Lower lobe of right lung (tissue), 2 donors: Measurements from ENCODE around the gene RMDN3. TPM values are rescaled to one million over a fixed set of nuclear protein-coding genes. Genes with fewer than 3 reads are reported as not detected.

Experiments
- ATAC-seq, 2 donors: fragments of 200-7000 bp; cut with Tn5 transposase; one replicate each; pipeline ENCODE4 v1.9.1; 2020 to 2022; ENCODE audit warnings: mild to moderate bottlenecking in 2 of 2, moderate library complexity in 2 of 2
- DNase-seq: peaks from one replicate; pipeline ENCODE4 v3.0.0-alpha.2; 2020
- H3K27ac ChIP-seq: fragments of 200-600 bp; one replicate; pipeline ENCODE4 v1.8.0; 2022
- H3K27me3 ChIP-seq: fragments of 200-600 bp; one replicate; pipeline ENCODE4 v1.8.0; 2022; ENCODE audit warnings: low read depth
- H3K36me3 ChIP-seq: fragments of 200-600 bp; one replicate; pipeline ENCODE4 v1.8.0; 2022; ENCODE audit warnings: mild to moderate bottlenecking
- H3K4me1 ChIP-seq: fragments of 200-600 bp; one replicate; pipeline ENCODE4 v1.8.0; 2022
- H3K4me3 ChIP-seq: fragments of 200-600 bp; one replicate; pipeline ENCODE4 v1.8.0; 2022; ENCODE audit warnings: mild to moderate bottlenecking
- H3K9me3 ChIP-seq: fragments of 200-600 bp; one replicate; pipeline ENCODE4 v1.8.0; 2022
- intact Hi-C: fragments of 100-400 bp; cut with DNase I; formaldehyde crosslinking; loops from one replicate; pipeline ENCODE4 v1.11.0; 2022
- total RNA-seq: library from RNA; stranded (reverse); fragmentation: NEBNext Ultra II Directional; extraction: Animal tissue kit (Norgen Biotek cat#: 25700); gene quantifications from one replicate; pipeline ENCODE4 v1.2.1, GENCODE V29; 2021
- TF ChIP-seq, protein P1 (sequence below): fragments of 200-600 bp; IDR thresholded peaks from one replicate; pipeline ENCODE4 v1.8.0; 2022; ENCODE audit warnings: antibody characterized with exemption, mild to moderate bottlenecking
- donor health status: DM: no; HTN: yes; CAD: no; lungs with severe emphysema.

The RMDN3 gene
- total RNA-seq, 1 donor from 2014 or later, result 101 TPM

DNA sequence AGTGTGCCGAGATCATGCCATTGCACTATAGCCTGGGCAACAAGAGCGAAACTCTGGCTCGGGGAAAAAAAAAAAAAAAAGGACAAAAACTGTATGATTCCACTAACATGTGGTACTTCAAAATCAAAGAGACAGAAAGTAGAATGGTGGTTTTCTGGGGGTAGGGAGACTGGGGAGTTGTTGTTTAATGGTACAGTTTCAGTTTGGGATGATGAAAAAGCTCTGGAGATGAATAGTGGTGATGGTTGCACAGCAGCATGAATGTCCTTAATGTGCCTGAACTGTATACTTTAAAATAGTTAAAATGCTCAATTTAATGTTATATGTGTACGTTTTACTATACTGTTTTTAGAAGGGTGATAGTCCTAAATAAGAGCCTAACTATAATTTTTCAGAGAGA is 32.7 kb downstream of the RMDN3 start:
- intact Hi-C loops, result no loop called here
- no peak for ATAC-seq
- DNase-seq, result no peak
- no peak overlapping the region for H3K4me3 ChIP-seq
- no peaks in the 10 kb centered on the region for H3K9me3 ChIP-seq
- H3K27me3 ChIP-seq, result no peaks in the 10 kb centered on the region
- TF ChIP-seq, protein P1, sequence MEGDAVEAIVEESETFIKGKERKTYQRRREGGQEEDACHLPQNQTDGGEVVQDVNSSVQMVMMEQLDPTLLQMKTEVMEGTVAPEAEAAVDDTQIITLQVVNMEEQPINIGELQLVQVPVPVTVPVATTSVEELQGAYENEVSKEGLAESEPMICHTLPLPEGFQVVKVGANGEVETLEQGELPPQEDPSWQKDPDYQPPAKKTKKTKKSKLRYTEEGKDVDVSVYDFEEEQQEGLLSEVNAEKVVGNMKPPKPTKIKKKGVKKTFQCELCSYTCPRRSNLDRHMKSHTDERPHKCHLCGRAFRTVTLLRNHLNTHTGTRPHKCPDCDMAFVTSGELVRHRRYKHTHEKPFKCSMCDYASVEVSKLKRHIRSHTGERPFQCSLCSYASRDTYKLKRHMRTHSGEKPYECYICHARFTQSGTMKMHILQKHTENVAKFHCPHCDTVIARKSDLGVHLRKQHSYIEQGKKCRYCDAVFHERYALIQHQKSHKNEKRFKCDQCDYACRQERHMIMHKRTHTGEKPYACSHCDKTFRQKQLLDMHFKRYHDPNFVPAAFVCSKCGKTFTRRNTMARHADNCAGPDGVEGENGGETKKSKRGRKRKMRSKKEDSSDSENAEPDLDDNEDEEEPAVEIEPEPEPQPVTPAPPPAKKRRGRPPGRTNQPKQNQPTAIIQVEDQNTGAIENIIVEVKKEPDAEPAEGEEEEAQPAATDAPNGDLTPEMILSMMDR, result no peak
- no peaks in the 10 kb centered on the region for H3K4me1 ChIP-seq
- no peaks in the 10 kb centered on the region for H3K36me3 ChIP-seq
- H3K27ac ChIP-seq, result no peak overlapping the region

DNA sequence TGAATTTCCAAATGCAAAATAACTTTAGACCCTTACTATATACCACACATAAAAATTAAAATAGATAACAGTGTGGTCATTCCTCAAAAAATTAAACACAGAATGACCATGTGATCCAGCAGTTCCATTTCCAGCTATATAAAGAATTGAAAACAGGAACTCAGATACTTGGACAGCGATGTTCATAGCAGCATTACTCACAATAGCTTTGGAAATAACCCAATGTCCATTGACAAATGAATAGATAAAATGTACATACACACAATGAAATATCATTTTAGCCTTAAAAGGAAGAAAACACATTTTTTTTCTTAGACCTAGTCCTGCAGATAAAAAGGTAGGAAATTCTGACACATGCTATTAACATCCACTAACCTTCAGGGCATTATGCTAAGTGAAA is 33.4 kb downstream of the RMDN3 start:
- Histone ChIP-seq H3K27me3 (no peaks in the 10 kb centered on the region), H3K9me3 (no peaks in the 10 kb centered on the region), H3K27ac (no peak overlapping the region), H3K36me3 (no peaks in the 10 kb centered on the region), H3K4me1 (no peaks in the 10 kb centered on the region), H3K4me3 (no peak overlapping the region)
- intact Hi-C loops, result no loop called here
- DNase-seq (no peak), ATAC-seq (no peak)
- TF ChIP-seq, protein P1, result no peak

DNA sequence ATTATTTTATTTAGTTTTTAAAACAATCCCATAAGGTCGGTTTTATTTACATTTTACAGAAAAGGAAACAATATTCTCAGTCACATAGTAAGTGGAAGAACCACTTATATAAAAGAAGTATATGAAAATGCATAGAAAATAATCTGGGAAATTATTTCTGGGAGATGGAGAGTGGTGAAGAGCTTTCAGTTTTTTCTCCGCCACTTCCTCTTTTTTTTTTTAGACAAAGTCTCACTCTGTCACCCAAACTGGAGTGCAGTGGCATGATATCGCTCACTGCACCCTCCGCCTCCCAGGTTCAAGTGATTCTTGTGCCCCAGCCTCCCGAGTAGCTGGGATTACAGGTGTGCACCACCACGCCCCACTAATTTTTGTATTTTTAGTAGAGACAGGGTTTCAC is 38.9 kb downstream of the RMDN3 start:
- ATAC-seq (no peak), DNase-seq (no peak)
- no peaks in the 10 kb centered on the region for H3K4me1 ChIP-seq
- TF ChIP-seq, protein P1, result no peak
- no peak overlapping the region for H3K4me3 ChIP-seq
- H3K9me3 ChIP-seq, result no peaks in the 10 kb centered on the region
- no peak overlapping the region for H3K27ac ChIP-seq
- H3K36me3 ChIP-seq, result no peaks in the 10 kb centered on the region
- intact Hi-C loops, result no loop called here
- H3K27me3 ChIP-seq, result no peaks in the 10 kb centered on the region

DNA sequence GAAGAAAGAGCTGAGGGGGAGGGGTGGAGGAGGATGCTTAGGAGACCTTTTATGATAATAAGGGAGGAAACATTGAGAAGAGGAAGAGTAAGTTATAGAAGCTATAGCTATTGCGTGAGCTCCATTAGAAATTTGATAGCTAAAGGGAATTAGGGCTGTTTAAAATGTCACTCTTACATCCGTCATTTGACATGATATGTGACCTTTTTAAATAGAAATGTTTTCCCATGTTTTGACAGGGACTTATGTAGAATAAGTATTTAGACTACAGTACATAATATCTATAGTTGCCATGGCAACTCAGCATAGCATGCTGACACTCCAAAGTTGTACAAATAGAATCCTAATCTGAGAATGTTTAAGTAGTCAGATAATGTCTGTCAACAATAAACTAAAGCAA is 40.9 kb downstream of the RMDN3 start:
- ATAC-seq, result no peak
- Histone ChIP-seq H3K27me3 (no peaks in the 10 kb centered on the region), H3K4me3 (no peak overlapping the region), H3K36me3 (no peaks in the 10 kb centered on the region), H3K4me1 (no peaks in the 10 kb centered on the region), H3K27ac (no peak overlapping the region), H3K9me3 (no peaks in the 10 kb centered on the region)
- TF ChIP-seq, protein P1, result no peak
- no peak for DNase-seq
- intact Hi-C loops, result no loop called here

DNA sequence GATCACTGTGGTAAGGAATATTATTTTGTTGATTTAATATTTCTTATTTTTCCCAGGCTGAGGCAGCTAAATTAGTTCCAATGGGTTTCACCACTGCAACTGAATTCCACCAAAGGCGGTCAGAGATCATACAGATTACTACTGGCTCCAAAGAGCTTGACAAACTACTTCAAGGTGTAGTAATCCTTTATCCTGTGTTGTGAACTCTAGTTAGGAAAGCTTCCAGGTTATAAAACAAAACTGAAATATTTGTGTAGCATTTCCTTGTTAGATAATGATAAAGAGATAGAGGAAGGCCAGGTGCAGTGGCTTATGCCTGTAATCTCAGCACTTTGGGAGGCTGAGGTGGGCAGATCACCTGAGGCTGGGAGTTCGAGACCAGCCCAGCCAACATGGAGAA is 48.9 kb downstream of the RMDN3 start:
- intact Hi-C loops, result no loop called here
- no peak for DNase-seq
- ATAC-seq, result no peak

More for the DNA sequence above, 48.9 kb downstream of the RMDN3 start:
- no peak overlapping the region for H3K27ac ChIP-seq
- no peaks in the 10 kb centered on the region for H3K27me3 ChIP-seq
- TF ChIP-seq, protein P1, result no peak
- no peaks in the 10 kb centered on the region for H3K36me3 ChIP-seq
- no peaks in the 10 kb centered on the region for H3K9me3 ChIP-seq
- no peak overlapping the region for H3K4me3 ChIP-seq
- no peaks in the 10 kb centered on the region for H3K4me1 ChIP-seq
